RWPE1 (cell line): ENCODE results near the gene ATP8B4.

Experiments
- CTCF ChIA-PET: fragments of 350-600 bp; sonication (Branson Sonifier 250); formaldehyde crosslinking; extraction: SDS; loops from one replicate; lab custom pipeline; 2021; lab: Yijun Ruan, JAX
- POLR2A ChIA-PET: fragments of 400-600 bp; formaldehyde crosslinking; extraction: SDS; loops from one replicate; lab custom pipeline; 2020; ENCODE audit warnings: antibody characterized with exemption; ENCODE audit not compliant: low non-redundant PET; lab: Yijun Ruan, JAX
- DNase-seq: peaks from one replicate; pipeline ENCODE4 v3.0.0; 2012; ENCODE audit warnings: low spot score
- H3K27ac ChIP-seq: fragments of 450-650 bp; 2 replicates; pipeline ENCODE4 v1.5.1; 2017
- TF ChIP-seq, protein P1 (sequence below): fragments of 450-650 bp; conservative IDR thresholded peaks from 2 replicates; pipeline ENCODE4 v1.5.1; 2017; ENCODE audit warnings: low read depth, mild to moderate bottlenecking

ATP8B4 gene

GRCh38 chr15:50024281-50024680, 94.8 kb downstream of the ATP8B4 start:
- H3K27ac ChIP-seq: no peak overlapping the region
- ChIA-PET CTCF (no interaction called here), POLR2A (no interaction called here)
- TF ChIP-seq, protein P1, sequence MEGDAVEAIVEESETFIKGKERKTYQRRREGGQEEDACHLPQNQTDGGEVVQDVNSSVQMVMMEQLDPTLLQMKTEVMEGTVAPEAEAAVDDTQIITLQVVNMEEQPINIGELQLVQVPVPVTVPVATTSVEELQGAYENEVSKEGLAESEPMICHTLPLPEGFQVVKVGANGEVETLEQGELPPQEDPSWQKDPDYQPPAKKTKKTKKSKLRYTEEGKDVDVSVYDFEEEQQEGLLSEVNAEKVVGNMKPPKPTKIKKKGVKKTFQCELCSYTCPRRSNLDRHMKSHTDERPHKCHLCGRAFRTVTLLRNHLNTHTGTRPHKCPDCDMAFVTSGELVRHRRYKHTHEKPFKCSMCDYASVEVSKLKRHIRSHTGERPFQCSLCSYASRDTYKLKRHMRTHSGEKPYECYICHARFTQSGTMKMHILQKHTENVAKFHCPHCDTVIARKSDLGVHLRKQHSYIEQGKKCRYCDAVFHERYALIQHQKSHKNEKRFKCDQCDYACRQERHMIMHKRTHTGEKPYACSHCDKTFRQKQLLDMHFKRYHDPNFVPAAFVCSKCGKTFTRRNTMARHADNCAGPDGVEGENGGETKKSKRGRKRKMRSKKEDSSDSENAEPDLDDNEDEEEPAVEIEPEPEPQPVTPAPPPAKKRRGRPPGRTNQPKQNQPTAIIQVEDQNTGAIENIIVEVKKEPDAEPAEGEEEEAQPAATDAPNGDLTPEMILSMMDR: no peak
- DNase-seq: no peak

GRCh38 chr15:50018491-50018890, 100.5 kb downstream of the ATP8B4 start:
- ChIA-PET POLR2A (no interaction called here), CTCF (interaction anchor here (0.5 to 0.6 kb wide), 2 partner anchors 12 to 60 kb away, joined by 3 read pairs; no protein-coding TSS in a partner anchor)
- H3K27ac ChIP-seq: no peak overlapping the region
- no peak for DNase-seq
- TF ChIP-seq, protein P1: no peak

- TF ChIP-seq, protein P1: no peak
- CTCF ChIA-PET: interaction anchor here (0.6 to 1.2 kb wide), 3 partner anchors 13 to 116 kb away, joined by 3 to 5 read pairs (median 3); no protein-coding TSS in a partner anchor
- DNase-seq: no peak
- POLR2A ChIA-PET: no interaction called here
- H3K27ac ChIP-seq: no peak overlapping the region
Observed at GRCh38 chr15:50017522-50017921, 101.5 kb downstream of the ATP8B4 start.

GRCh38 chr15:50016951-50017350, 102.1 kb downstream of the ATP8B4 start:
- DNase-seq: no peak
- ChIA-PET CTCF (interaction anchor here (0.7 to 1.2 kb wide), 2 partner anchors 13 to 116 kb away, joined by 3 to 5 read pairs; no protein-coding TSS in a partner anchor), POLR2A (no interaction called here)
- no peak overlapping the region for H3K27ac ChIP-seq
- TF ChIP-seq, protein P1: no peak

GRCh38 chr15:50012790-50013189, 106.2 kb downstream of the ATP8B4 start:
- no peak overlapping the region for H3K27ac ChIP-seq
- ChIA-PET CTCF (interaction anchor here (1.6 kb wide), 1 partner anchor 9 kb away, joined by 5 read pairs; no protein-coding TSS in a partner anchor), POLR2A (no interaction called here)
- TF ChIP-seq, protein P1: no peak
- no peak for DNase-seq

DNA sequence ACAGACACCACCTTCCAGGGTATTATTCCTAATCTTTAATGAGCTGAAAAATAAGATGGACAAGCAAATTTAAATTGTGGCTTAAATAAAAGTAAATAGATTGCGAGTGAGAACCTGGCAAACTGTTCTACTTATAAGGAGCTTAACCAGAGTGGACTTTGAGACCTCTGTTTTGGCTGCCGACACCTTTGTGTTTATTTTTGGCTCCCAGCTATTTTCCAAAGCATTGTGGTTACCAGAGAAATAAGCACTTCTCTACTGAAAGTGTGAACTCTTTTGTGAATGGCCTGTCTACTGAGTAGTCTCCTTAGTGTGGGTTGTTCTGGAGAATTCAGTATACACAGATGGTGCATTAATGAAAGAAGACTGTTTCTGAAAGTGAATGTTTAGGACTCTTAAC, 109.4 kb downstream of the ATP8B4 start:
- CTCF ChIA-PET: interaction anchor here (0.6 to 0.7 kb wide), 3 partner anchors 46 to 67 kb away, joined by 3 to 4 read pairs (median 3); no protein-coding TSS in a partner anchor
- H3K27ac ChIP-seq: no peak overlapping the region
- TF ChIP-seq, protein P1: no peak
- POLR2A ChIA-PET: no interaction called here
- no peak for DNase-seq
